CD4-positive, alpha-beta T cell (primary cell): ENCODE data around the gene DOCK4. TPM values are rescaled to one million over a fixed set of nuclear protein-coding genes. Genes with fewer than 3 reads are reported as not detected.
"Not testable (repeated sequence)": the region's sequence is repeated elsewhere in the genome, so short reads cannot be mapped to it uniquely, and the experiment has no call there.

ENCODE experiments used
- ATAC-seq: fragments of 200-7000 bp; cut with Tn5 transposase; one replicate; pipeline ENCODE4 v1.10.0; 2022; ENCODE audit warnings: mild to moderate bottlenecking; ENCODE audit not compliant: poor library complexity
- CTCF ChIA-PET: fragments of 350-600 bp; sonication (Branson Sonifier 250); formaldehyde crosslinking; loops from one replicate; lab custom pipeline; 2021; ENCODE audit warnings: antibody characterized with exemption, inconsistent platforms; lab: Charles Lee
- POLR2A ChIA-PET: fragments of 350-600 bp; sonication (Branson Sonifier 250); formaldehyde crosslinking; loops from one replicate; lab custom pipeline; 2021; ENCODE audit warnings: antibody characterized with exemption, inconsistent platforms; lab: Charles Lee
- DNase-seq, 14 experiments: peaks; one replicate each; pipeline ENCODE4 v3.0.0-alpha.2; 2013 to 2020; ENCODE audit warnings: mixed read lengths in 2 of 14
- H3K27ac ChIP-seq, 2 donors: one replicate each; pipeline versions ENCODE4 v1.5.1 to v1.7.0; 2013; ENCODE audit warnings: low read length in 2 of 2, low read depth in 1 of 2, mild to moderate bottlenecking in 1 of 2
- H3K27me3 ChIP-seq, 2 experiments: 1 replicate in 1 of 2; 2 replicates in 1 of 2; pipeline versions ENCODE4 v1.6.1 to v1.7.0; 2013; ENCODE audit warnings: low read length in 2 of 2, control low read depth in 1 of 2, mild to moderate bottlenecking in 1 of 2, moderate library complexity in 1 of 2; ENCODE audit not compliant: insufficient read depth in 2 of 2, control insufficient read depth in 1 of 2
- H3K36me3 ChIP-seq: one replicate; pipeline ENCODE4 v1.6.1; 2013; ENCODE audit warnings: low read length, control low read depth; ENCODE audit not compliant: insufficient read depth
- H3K4me1 ChIP-seq: one replicate; pipeline ENCODE4 v1.6.1; 2013; ENCODE audit warnings: low read length, control low read depth; ENCODE audit not compliant: insufficient read depth
- H3K4me3 ChIP-seq: one replicate; pipeline ENCODE4 v1.5.1; 2013; ENCODE audit warnings: mild to moderate bottlenecking, low read length, moderate library complexity
- H3K9me3 ChIP-seq, 2 experiments: 1 replicate in 1 of 2; 2 replicates in 1 of 2; pipeline versions ENCODE4 v1.6.1 to v1.7.0; 2013; ENCODE audit warnings: low read length in 2 of 2, mild to moderate bottlenecking in 2 of 2, control low read depth in 1 of 2, moderate library complexity in 1 of 2; ENCODE audit not compliant: control insufficient read depth in 1 of 2, insufficient read depth in 1 of 2
- H3K27ac Mint-ChIP-seq: one replicate; pipeline ENCODE4 v1.8.0; 2020; ENCODE audit warnings: mixed read lengths
- H3K27me3 Mint-ChIP-seq: one replicate; pipeline ENCODE4 v1.8.0; 2021; ENCODE audit warnings: mixed read lengths
- H3K36me3 Mint-ChIP-seq: one replicate; pipeline ENCODE4 v1.8.0; 2021; ENCODE audit warnings: low read depth, mixed read lengths
- H3K4me1 Mint-ChIP-seq: one replicate; pipeline ENCODE4 v1.8.0; 2021; ENCODE audit warnings: low read depth, mixed read lengths
- H3K4me3 Mint-ChIP-seq: one replicate; pipeline ENCODE4 v1.8.0; 2020; ENCODE audit warnings: mild to moderate bottlenecking, mixed read lengths
- H3K9me3 Mint-ChIP-seq: one replicate; pipeline ENCODE4 v1.8.0; 2020; ENCODE audit warnings: mixed read lengths
- intact Hi-C, 2 experiments: fragments of 100-400 bp; cut with DNase I in 1 of 2; cut with micrococcal nuclease in 1 of 2; formaldehyde crosslinking; loops; one replicate each; pipeline versions ENCODE4 v1.15.1 to v1.9.0; 2023 to 2025; cut with DNase I, micrococcal nuclease
- total RNA-seq, 174 experiments: library from RNA in 2 of 174; stranded (reverse) in 2 of 174; gene quantifications; one replicate each; pipeline ENCODE4 v1.2.3 and lab custom pipeline; 2021 to 2026
- TF ChIP-seq, protein P1 (sequence below): fragments of 200-600 bp; IDR thresholded peaks from one replicate; pipeline ENCODE4 v1.8.0; 2022; ENCODE audit warnings: antibody characterized with exemption, mild to moderate bottlenecking

The DOCK4 gene
- total RNA-seq, 2 experiments from 2014 or later, result 0.31 to 0.38 TPM

DNA sequence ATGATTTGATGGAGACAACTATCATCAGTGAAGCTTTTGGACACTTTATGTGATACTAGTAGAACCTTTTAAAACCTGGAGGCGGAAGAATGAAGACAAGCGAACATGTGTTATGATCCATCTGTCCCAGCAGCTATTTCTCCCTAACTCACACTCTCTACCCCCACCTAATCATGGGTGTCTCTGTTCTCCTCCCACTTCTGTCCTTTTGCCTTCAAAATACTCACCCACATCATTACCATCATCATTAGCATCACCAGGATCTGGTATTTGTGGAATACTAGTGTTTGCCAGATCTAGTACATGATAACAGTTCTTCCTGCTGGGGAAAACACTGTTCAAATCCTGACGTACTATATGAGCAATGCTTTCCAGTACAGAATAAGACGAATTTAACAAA lies 287.7 kb downstream of the DOCK4 start:
- Mint-ChIP-seq H3K4me1 (no peaks in the 10 kb centered on the region), H3K36me3 (no peaks in the 10 kb centered on the region), H3K9me3 (no peaks in the 10 kb centered on the region), H3K27ac (no peak overlapping the region), H3K27me3 (peaks cover 22% of the 10 kb centered on the region), H3K4me3 (no peak overlapping the region)
- ChIA-PET CTCF (no interaction called here), POLR2A (no interaction called here)
- TF ChIP-seq, protein P1, sequence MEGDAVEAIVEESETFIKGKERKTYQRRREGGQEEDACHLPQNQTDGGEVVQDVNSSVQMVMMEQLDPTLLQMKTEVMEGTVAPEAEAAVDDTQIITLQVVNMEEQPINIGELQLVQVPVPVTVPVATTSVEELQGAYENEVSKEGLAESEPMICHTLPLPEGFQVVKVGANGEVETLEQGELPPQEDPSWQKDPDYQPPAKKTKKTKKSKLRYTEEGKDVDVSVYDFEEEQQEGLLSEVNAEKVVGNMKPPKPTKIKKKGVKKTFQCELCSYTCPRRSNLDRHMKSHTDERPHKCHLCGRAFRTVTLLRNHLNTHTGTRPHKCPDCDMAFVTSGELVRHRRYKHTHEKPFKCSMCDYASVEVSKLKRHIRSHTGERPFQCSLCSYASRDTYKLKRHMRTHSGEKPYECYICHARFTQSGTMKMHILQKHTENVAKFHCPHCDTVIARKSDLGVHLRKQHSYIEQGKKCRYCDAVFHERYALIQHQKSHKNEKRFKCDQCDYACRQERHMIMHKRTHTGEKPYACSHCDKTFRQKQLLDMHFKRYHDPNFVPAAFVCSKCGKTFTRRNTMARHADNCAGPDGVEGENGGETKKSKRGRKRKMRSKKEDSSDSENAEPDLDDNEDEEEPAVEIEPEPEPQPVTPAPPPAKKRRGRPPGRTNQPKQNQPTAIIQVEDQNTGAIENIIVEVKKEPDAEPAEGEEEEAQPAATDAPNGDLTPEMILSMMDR, result no peak
- Histone ChIP-seq H3K27me3 (no peaks in the 10 kb centered on the region), H3K4me3 (no peak overlapping the region), H3K9me3 (peaks cover 0 to 7% of the 10 kb centered on the region in 2 experiments), H3K36me3 (no peaks in the 10 kb centered on the region), H3K4me1 (no peaks in the 10 kb centered on the region), H3K27ac (no peak overlapping the region)
- DNase-seq (no peak), ATAC-seq (no peak)
- intact Hi-C loops, result no loop called here

GRCh38 chr7:111917404-111917803 lies 288.8 kb downstream of the DOCK4 start:
- peaks cover 22% of the 10 kb centered on the region for H3K27me3 Mint-ChIP-seq
- H3K27ac Mint-ChIP-seq, H3K36me3 ChIP-seq, H3K4me1 ChIP-seq, DNase-seq, intact Hi-C loops, H3K27me3 ChIP-seq, H3K4me3 Mint-ChIP-seq, H3K27ac ChIP-seq, H3K4me3 ChIP-seq, H3K4me1 Mint-ChIP-seq, ATAC-seq, H3K9me3 ChIP-seq, POLR2A ChIA-PET, H3K9me3 Mint-ChIP-seq, H3K36me3 Mint-ChIP-seq: not testable (repeated sequence)
- CTCF ChIA-PET, result interaction anchor here (1.0 kb wide), 1 partner anchor 14 kb away, joined by 3 read pairs; no protein-coding TSS in a partner anchor

- H3K4me1 Mint-ChIP-seq, result no peaks in the 10 kb centered on the region
- Histone ChIP-seq H3K4me1 (no peaks in the 10 kb centered on the region), H3K4me3 (no peak overlapping the region), H3K9me3 (peaks cover 0 to 7% of the 10 kb centered on the region in 2 experiments), H3K27ac (no peak overlapping the region), H3K36me3 (no peaks in the 10 kb centered on the region), H3K27me3 (no peaks in the 10 kb centered on the region)
- H3K36me3 Mint-ChIP-seq, result no peaks in the 10 kb centered on the region
- no peak overlapping the region for H3K4me3 Mint-ChIP-seq
- no peak for ATAC-seq
- CTCF ChIA-PET, result no interaction called here
- no peaks in the 10 kb centered on the region for H3K9me3 Mint-ChIP-seq
- POLR2A ChIA-PET, result no interaction called here
- H3K27me3 Mint-ChIP-seq, result peaks cover 21% of the 10 kb centered on the region
- no peak for DNase-seq
- TF ChIP-seq, protein P1, result no peak
- H3K27ac Mint-ChIP-seq, result no peak overlapping the region
- intact Hi-C loops, result no loop called here
These were observed 291.9 kb downstream of the DOCK4 start for GRCh38 chr7:111914291-111914690.

GRCh38 chr7:111911166-111911961 lies 294.8 kb downstream of the DOCK4 start:
- Mint-ChIP-seq H3K36me3 (no peaks in the 10 kb centered on the region), H3K4me1 (no peaks in the 10 kb centered on the region), H3K9me3 (no peaks in the 10 kb centered on the region), H3K27me3 (peaks cover 9% of the 10 kb centered on the region), H3K4me3 (no peak overlapping the region), H3K27ac (no peak overlapping the region)
- Histone ChIP-seq H3K36me3 (no peaks in the 10 kb centered on the region), H3K27me3 (no peaks in the 10 kb centered on the region), H3K4me1 (no peaks in the 10 kb centered on the region), H3K9me3 (no peaks in the 10 kb centered on the region), H3K27ac (no peak overlapping the region), H3K4me3 (no peak overlapping the region)
- POLR2A ChIA-PET, result no interaction called here
- ATAC-seq, result no peak
- CTCF ChIA-PET, result no interaction called here
- intact Hi-C loops, result no loop called here
- TF ChIP-seq, protein P1, result no peak
- no peak for DNase-seq
